Lower leg skin (tissue), 3 donors: ENCODE results near the gene KCNH3.

Source experiments
- CTCF ChIP-seq, 3 donors: fragments of 450-650 bp; IDR thresholded peaks; one replicate each; pipeline ENCODE4 v1.5.1; 2016; ENCODE audit warnings: antibody characterized with exemption in 3 of 3, mild to moderate bottlenecking in 3 of 3, moderate library complexity in 2 of 3
- POLR2A ChIP-seq, 2 donors: fragments of 450-650 bp; IDR thresholded peaks; one replicate each; pipeline ENCODE4 v1.6.1; 2016 to 2017; ENCODE audit warnings: antibody characterized with exemption in 2 of 2, mild to moderate bottlenecking in 1 of 2, moderate library complexity in 1 of 2

DNA sequence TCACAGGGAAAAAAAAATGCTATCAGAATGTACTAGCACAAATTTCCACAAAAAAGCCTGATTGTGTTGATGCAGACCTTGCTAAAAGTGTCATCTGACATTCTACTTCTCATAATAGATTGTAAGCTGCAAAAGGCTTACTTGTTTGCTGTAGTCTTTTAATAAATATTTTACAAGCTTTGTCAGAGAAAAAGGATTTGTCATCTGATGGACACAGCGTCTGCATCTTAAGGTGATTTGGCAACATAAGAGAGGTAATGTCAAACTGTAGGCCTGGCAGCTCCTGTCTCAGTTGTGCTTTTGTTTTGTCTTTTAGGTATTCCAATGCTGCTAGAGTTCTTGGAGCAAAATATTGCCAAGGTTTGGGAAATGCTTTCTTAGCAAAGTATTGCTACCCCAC lies 26.3 kb upstream of the KCNH3 start:
- no peak for TF ChIP-seq CTCF (IDR thresholded peaks at IDR 0.05)
- no peak for TF ChIP-seq POLR2A (IDR thresholded peaks at IDR 0.05)
